B cell (primary cell): ENCODE results near the gene TJP2. TPM values are rescaled to one million over a fixed set of nuclear protein-coding genes. Genes with fewer than 3 reads are reported as not detected.
"Not testable (repeated sequence)": the region's sequence is repeated elsewhere in the genome, so short reads cannot be mapped to it uniquely, and the experiment has no call there.

Source experiments
- ATAC-seq: fragments of 200-7000 bp; cut with Tn5 transposase; one replicate; pipeline ENCODE4 v1.10.0; 2021; ENCODE audit warnings: low read depth, mild to moderate bottlenecking, moderate number of reproducible peaks, moderate library complexity
- CTCF ChIA-PET: fragments of 350-600 bp; sonication (Branson Sonifier 250); formaldehyde crosslinking; loops from one replicate; lab custom pipeline; 2021; ENCODE audit warnings: antibody characterized with exemption, inconsistent platforms; lab: Charles Lee
- POLR2A ChIA-PET: fragments of 350-600 bp; sonication (Branson Sonifier 250); formaldehyde crosslinking; loops from one replicate; lab custom pipeline; 2021; ENCODE audit warnings: antibody characterized with exemption; lab: Charles Lee
- DNase-seq: peaks from one replicate; pipeline ENCODE4 v3.0.0; 2013
- H2AFZ ChIP-seq: 2 replicates; pipeline ENCODE4 v1.6.1; 2012; ENCODE audit warnings: mild to moderate bottlenecking, low read depth, low read length; ENCODE audit not compliant: insufficient read depth, poor library complexity, severe bottlenecking
- H3K27ac ChIP-seq, 2 donors: 1 replicate in 1 of 2; 2 replicates in 1 of 2; pipeline ENCODE4 v1.5.1; 2012 to 2013; ENCODE audit warnings: low read length in 2 of 2, mild to moderate bottlenecking in 2 of 2, moderate library complexity in 1 of 2
- H3K27me3 ChIP-seq, 4 experiments: fragments of 200-600 bp in 1 of 4; sonication (generic) in 1 of 4; replicated peaks in 1 of 4; 1 replicate in 2 of 4; 2 replicates in 2 of 4; pipeline versions ENCODE4 v1.6.1 to v1.7.0; 2013 to 2016; ENCODE audit warnings: low read length in 3 of 4, mild to moderate bottlenecking in 2 of 4, mixed read lengths in 1 of 4, moderate library complexity in 1 of 4; ENCODE audit not compliant: insufficient read depth in 4 of 4, control insufficient read depth in 3 of 4; ENCODE audit errors: control extremely low read depth in 1 of 4
- H3K36me3 ChIP-seq, 2 experiments: replicated peaks in 1 of 2; 1 replicate in 1 of 2; 2 replicates in 1 of 2; pipeline versions ENCODE4 v1.6.1 to v1.7.1; 2013; ENCODE audit warnings: low read length in 1 of 2; ENCODE audit not compliant: insufficient read depth in 2 of 2, control insufficient read depth in 1 of 2; ENCODE audit errors: control extremely low read depth in 1 of 2, extremely low read depth in 1 of 2
- H3K4me1 ChIP-seq, 2 donors: fragments of 200-600 bp in 1 of 2; sonication (generic) in 1 of 2; 1 replicate in 1 of 2; 2 replicates in 1 of 2; pipeline versions ENCODE4 v1.5.1 to v1.6.1; 2013 to 2017; ENCODE audit warnings: low read length in 2 of 2; ENCODE audit not compliant: control insufficient read depth in 2 of 2, insufficient read depth in 2 of 2
- H3K4me2 ChIP-seq: replicated peaks from 2 replicates; pipeline ENCODE3; 2012; ENCODE audit warnings: mild to moderate bottlenecking, low read depth, low read length; ENCODE audit not compliant: poor library complexity, severe bottlenecking
- H3K4me3 ChIP-seq, 5 experiments: fragments of 200-600 bp in 1 of 5; sonication (generic) in 1 of 5; 1 replicate in 3 of 5; 2 replicates in 2 of 5; pipeline versions ENCODE4 v1.5.1 to v1.7.0; 2011 to 2016; ENCODE audit warnings: low read length in 4 of 5, mild to moderate bottlenecking in 4 of 5, low read depth in 2 of 5, control low read depth in 1 of 5, moderate library complexity in 1 of 5; ENCODE audit not compliant: insufficient read depth in 1 of 5; ENCODE audit errors: control extremely low read depth in 1 of 5, extremely low read depth in 1 of 5
- H3K79me2 ChIP-seq: fragments of 200-600 bp; sonication (generic); one replicate; pipeline ENCODE4 v1.6.0; 2016; ENCODE audit warnings: low read length; ENCODE audit not compliant: control insufficient read depth, insufficient read depth
- H3K9ac ChIP-seq: fragments of 200-600 bp; sonication (generic); 2 replicates; pipeline ENCODE4 v1.6.1; 2017; ENCODE audit warnings: mild to moderate bottlenecking, low read length, moderate library complexity
- H3K9me3 ChIP-seq, 3 donors: one replicate each; pipeline versions ENCODE4 v1.6.1 to v1.7.1; 2013; ENCODE audit warnings: low read length in 2 of 3; ENCODE audit not compliant: control insufficient read depth in 2 of 3, insufficient read depth in 1 of 3; ENCODE audit errors: control extremely low read depth in 1 of 3
- H4K20me1 ChIP-seq: 2 replicates; pipeline ENCODE4 v1.6.0; 2012; ENCODE audit warnings: mild to moderate bottlenecking, low read length; ENCODE audit not compliant: insufficient read depth, control insufficient read depth, poor library complexity, severe bottlenecking
- H3K27ac Mint-ChIP-seq: one replicate; pipeline ENCODE4 v1.8.0; 2021; ENCODE audit warnings: mixed read lengths
- H3K27me3 Mint-ChIP-seq: one replicate; pipeline ENCODE4 v1.8.0; 2021; ENCODE audit warnings: mixed read lengths
- H3K4me1 Mint-ChIP-seq: one replicate; pipeline ENCODE4 v1.8.0; 2021; ENCODE audit warnings: mixed read lengths
- H3K4me3 Mint-ChIP-seq: one replicate; pipeline ENCODE4 v1.8.0; 2021; ENCODE audit warnings: mixed read lengths
- H3K9me3 Mint-ChIP-seq: one replicate; pipeline ENCODE4 v1.8.0; 2022; ENCODE audit warnings: mixed read lengths; ENCODE audit not compliant: insufficient read depth
- EZH2 ChIP-seq: IDR thresholded peaks from 2 replicates; pipeline ENCODE4 v1.6.1; 2012; ENCODE audit warnings: borderline replicate concordance, low read depth, mild to moderate bottlenecking, moderate library complexity, low read length; ENCODE audit not compliant: insufficient read depth, poor library complexity, severe bottlenecking
- WGBS: methylation state at CpG from one replicate; pipeline ENCODE4 v1.1.5; 2013; ENCODE audit warnings: missing lambda C conversion rate; ENCODE audit not compliant: insufficient coverage; 5-methylcytosine and 5-hydroxymethylcytosine counted together
- intact Hi-C: fragments of 100-400 bp; cut with micrococcal nuclease; formaldehyde crosslinking; loops from one replicate; pipeline ENCODE4 v1.10.0; 2022
- polyA plus RNA-seq: library from polyadenylated mRNA; depleted of rRNA; stranded (reverse); fragments of >200 nt; gene quantifications from 2 replicates; pipeline ENCODE4 v1.2.3, GENCODE V29; 2012
- total RNA-seq, 2 donors: library from RNA; stranded (reverse); fragments of 120-200 nt in 1 of 2; gene quantifications; 1 replicate in 1 of 2; 2 replicates in 1 of 2; pipeline versions ENCODE4 v1.2.3 to v1.2.4, GENCODE V29; 2013 to 2022
- TF ChIP-seq, protein P1 (sequence below): fragments of 200-600 bp; IDR thresholded peaks from one replicate; pipeline ENCODE4 v1.8.0; 2022; ENCODE audit warnings: antibody characterized with exemption, mild to moderate bottlenecking

Gene TJP2
- total and polyA plus RNA-seq, 2 donors (not counting 1 experiment from before 2014, with no cell fraction given): 1.2 to 2.3 TPM

DNA sequence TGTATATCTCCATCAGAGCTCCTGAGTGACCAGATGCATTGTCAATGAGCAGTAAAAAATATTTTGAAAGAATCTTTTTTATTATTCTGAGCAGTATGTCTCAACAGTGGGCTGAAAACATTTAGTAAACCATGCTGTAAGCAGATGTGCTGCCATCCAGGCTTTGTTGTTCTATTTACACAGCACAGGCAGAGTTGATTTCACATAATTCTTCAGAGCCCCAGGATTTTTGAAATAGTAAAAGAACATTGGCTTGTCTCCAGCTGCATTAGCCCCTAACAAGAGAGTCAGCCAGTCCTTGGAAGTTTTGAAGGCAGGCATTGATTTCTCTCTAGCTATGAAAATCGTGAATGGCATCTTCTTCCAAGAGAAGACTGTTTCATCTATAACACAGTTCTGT is 125.7 kb downstream of the TJP2 start:
- Mint-ChIP-seq H3K9me3 (no peaks in the 10 kb centered on the region), H3K4me3 (no peak overlapping the region), H3K4me1 (no peaks in the 10 kb centered on the region), H3K27me3 (peaks cover 7% of the 10 kb centered on the region), H3K27ac (no peak overlapping the region)
- no peak for DNase-seq
- ATAC-seq: no peak
- Histone ChIP-seq H3K36me3 (no peaks in the 10 kb centered on the region), H3K9ac (no peak overlapping the region), H3K4me1 (no peaks in the 10 kb centered on the region), H3K27ac (no peak overlapping the region), H4K20me1 (no peaks in the 10 kb centered on the region), H3K79me2 (no peaks in the 10 kb centered on the region), H2AFZ (no peak overlapping the region), H3K4me3 (no peak overlapping the region), H3K4me2 (no peak overlapping the region), H3K9me3 (no peaks in the 10 kb centered on the region), H3K27me3 (no peaks in the 10 kb centered on the region)
- 86% methylated on average over 1 of the region's 1 CpG for WGBS
- TF ChIP-seq, protein P1, sequence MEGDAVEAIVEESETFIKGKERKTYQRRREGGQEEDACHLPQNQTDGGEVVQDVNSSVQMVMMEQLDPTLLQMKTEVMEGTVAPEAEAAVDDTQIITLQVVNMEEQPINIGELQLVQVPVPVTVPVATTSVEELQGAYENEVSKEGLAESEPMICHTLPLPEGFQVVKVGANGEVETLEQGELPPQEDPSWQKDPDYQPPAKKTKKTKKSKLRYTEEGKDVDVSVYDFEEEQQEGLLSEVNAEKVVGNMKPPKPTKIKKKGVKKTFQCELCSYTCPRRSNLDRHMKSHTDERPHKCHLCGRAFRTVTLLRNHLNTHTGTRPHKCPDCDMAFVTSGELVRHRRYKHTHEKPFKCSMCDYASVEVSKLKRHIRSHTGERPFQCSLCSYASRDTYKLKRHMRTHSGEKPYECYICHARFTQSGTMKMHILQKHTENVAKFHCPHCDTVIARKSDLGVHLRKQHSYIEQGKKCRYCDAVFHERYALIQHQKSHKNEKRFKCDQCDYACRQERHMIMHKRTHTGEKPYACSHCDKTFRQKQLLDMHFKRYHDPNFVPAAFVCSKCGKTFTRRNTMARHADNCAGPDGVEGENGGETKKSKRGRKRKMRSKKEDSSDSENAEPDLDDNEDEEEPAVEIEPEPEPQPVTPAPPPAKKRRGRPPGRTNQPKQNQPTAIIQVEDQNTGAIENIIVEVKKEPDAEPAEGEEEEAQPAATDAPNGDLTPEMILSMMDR: no peak
- TF ChIP-seq EZH2: no peak
- POLR2A ChIA-PET: no interaction called here
- intact Hi-C loops: no loop called here
- CTCF ChIA-PET: no interaction called here

DNA sequence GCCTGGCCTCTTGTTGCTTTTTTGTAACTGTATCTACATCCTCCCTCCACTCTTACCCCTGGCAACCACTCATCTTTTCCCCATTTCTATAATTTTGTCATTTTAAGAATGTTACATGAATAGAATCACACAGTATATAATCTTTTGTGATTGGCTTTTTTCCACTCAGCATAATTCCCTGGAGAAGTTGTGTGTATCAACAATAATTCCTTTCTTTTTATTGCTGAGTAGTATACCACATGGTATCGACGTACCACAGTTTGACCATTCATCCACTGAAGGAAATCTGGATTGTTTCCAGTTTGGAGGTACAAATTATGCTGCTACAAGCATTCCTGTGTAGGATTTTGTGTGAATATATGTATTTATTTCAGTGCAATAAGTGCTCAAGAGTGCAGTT is 129.3 kb downstream of the TJP2 start:
- WGBS: 100% methylated on average over 2 of the region's 2 CpGs
- TF ChIP-seq EZH2: no peak
- TF ChIP-seq, protein P1: no peak
- DNase-seq (no peak), ATAC-seq (no peak)
- Histone ChIP-seq H4K20me1 (no peaks in the 10 kb centered on the region), H3K4me1 (no peaks in the 10 kb centered on the region), H3K4me2 (no peak overlapping the region), H3K36me3 (no peaks in the 10 kb centered on the region), H3K4me3 (no peak overlapping the region), H2AFZ (no peak overlapping the region), H3K27me3 (no peaks in the 10 kb centered on the region), H3K27ac (no peak overlapping the region), H3K9me3 (no peaks in the 10 kb centered on the region), H3K9ac (no peak overlapping the region), H3K79me2 (no peaks in the 10 kb centered on the region)
- Mint-ChIP-seq H3K4me1 (no peaks in the 10 kb centered on the region), H3K9me3 (no peaks in the 10 kb centered on the region), H3K27ac (no peak overlapping the region), H3K4me3 (no peak overlapping the region), H3K27me3 (peaks cover 5% of the 10 kb centered on the region)
- intact Hi-C loops: no loop called here
- CTCF ChIA-PET: no interaction called here
- POLR2A ChIA-PET: no interaction called here

DNA sequence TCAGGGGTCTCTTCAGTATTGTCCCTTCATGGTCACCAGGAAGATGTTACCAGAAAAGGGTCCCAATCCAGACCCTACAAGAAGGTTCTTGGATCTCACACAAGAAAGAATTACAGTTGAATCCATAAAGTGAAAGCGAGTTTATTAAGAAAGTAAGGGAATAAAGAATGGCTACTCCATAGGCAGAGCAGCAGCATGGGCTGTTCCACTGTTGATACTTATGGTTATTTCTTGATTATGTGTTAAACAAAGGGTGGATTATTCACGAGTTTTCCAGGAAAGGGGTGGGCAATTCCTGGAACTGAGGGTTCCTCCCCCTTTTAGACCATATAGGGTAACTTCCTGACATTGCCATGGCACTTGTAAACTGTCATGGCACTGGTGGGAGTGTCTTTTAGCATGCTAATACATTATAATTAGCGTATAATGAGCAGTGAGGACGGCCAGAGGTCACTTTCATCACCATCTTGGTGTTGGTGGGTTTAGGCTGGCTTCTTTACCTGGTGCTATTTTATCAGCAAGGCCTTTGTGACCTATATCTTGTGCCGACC is 132.9 kb downstream of the TJP2 start:
- H2AFZ ChIP-seq, H3K4me3 ChIP-seq, H3K27me3 Mint-ChIP-seq, H3K9me3 Mint-ChIP-seq, POLR2A ChIA-PET, H3K27me3 ChIP-seq, H3K9me3 ChIP-seq, H3K27ac Mint-ChIP-seq, H3K36me3 ChIP-seq, H3K27ac ChIP-seq, H3K4me1 Mint-ChIP-seq, DNase-seq, ATAC-seq, H3K9ac ChIP-seq, intact Hi-C loops, H3K4me2 ChIP-seq, H3K4me3 Mint-ChIP-seq, H3K4me1 ChIP-seq, H3K79me2 ChIP-seq, CTCF ChIA-PET, H4K20me1 ChIP-seq: not testable (repeated sequence)
- no CpG with 5 or more reads among the region's 5 CpGs for WGBS
